GM15510 (cell line): Measurements from ENCODE around the gene VCX3A.
"Not testable (repeated sequence)": the region's sequence is repeated elsewhere in the genome, so short reads cannot be mapped to it uniquely, and the experiment has no call there.

ENCODE experiments used
- POLR2A ChIP-seq: IDR thresholded peaks from 3 replicates; pipeline ENCODE4 v1.6.1; 2011; ENCODE audit warnings: borderline replicate concordance; ENCODE audit not compliant: insufficient read length; ENCODE audit errors: extremely low read depth

The VCX3A gene

DNA sequence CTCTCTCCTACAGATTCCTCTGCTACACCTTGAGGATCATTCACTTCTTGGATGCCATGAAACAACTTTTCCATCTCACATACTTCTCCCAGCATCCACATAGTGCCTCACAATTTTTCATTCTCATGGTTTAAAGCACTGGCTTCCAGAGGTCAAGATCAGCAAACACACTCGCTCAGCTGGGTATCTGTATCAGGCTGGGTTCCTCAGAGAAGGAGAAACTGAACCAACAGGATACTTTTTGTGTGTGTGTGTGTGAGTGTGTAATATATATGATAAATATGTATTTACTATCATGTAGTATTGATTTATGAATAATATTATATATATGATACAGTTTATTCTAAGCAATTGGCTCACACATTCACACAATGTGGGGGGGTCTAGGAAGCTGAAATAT lies at the start of gene VCX3A:
TSS of gene VCX3A (minus strand) at position 101 of the 400 bp plus-strand sequence. CDS start 621 bp downstream, outside the sequence.
- not testable (repeated sequence) for TF ChIP-seq POLR2A

DNA sequence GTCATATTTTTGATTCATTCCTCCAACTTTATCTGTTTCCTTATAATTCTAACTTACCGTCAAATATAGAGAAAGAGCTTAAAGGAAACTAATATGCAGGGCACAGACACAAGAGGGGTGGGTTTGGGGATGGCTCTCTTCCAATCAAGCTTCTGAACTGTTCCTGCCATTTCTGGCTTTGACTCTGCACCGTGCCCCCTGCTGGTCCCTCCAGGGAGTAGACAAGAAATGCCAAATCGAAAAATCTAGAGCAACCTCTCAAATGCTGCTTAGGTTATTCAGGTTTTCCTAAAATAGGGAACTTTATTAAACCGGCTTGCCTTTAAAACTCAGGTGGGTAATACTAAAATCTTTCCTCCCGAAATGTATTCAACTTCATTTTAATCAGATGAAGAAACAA lies 39.8 kb upstream of the VCX3A start:
- TF ChIP-seq POLR2A: no peak

- TF ChIP-seq POLR2A: no peak
These were observed 33.1 kb upstream of the VCX3A start for GRCh38 chrX:6568031-6568430.

GRCh38 chrX:6558979-6559378 lies 24.1 kb upstream of the VCX3A start:
- TF ChIP-seq POLR2A: no peak

- no peak for TF ChIP-seq POLR2A
These were observed 22.8 kb upstream of the VCX3A start for GRCh38 chrX:6557690-6558089.

DNA sequence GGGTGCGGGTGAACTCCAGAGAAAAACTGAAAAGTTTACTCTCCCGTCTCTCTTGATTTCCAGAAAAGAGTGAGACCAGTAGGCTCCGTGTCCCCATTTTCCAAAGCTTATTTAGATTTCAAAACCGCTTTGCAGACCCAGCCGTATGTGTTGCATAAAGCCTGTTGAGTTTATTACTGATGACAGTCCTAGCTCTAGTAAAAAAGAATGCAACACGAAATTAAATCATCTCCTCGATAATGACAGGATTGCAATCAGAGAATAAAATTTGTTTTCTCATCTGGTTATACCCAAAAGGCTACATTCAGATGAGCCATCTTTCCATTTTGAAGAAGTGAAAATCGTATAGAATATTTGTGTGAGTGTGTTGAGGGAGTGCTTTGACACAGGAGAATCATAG lies 16.1 kb upstream of the VCX3A start:
- no peak for TF ChIP-seq POLR2A

GRCh38 chrX:6545712-6546111 lies 10.8 kb upstream of the VCX3A start:
- TF ChIP-seq POLR2A: no peak

- no peak for TF ChIP-seq POLR2A
These were observed 8.3 kb downstream of the VCX3A start for GRCh38 chrX:6526564-6527136.

GRCh38 chrX:6517376-6517775 lies 17.5 kb downstream of the VCX3A start:
- TF ChIP-seq POLR2A: no peak

DNA sequence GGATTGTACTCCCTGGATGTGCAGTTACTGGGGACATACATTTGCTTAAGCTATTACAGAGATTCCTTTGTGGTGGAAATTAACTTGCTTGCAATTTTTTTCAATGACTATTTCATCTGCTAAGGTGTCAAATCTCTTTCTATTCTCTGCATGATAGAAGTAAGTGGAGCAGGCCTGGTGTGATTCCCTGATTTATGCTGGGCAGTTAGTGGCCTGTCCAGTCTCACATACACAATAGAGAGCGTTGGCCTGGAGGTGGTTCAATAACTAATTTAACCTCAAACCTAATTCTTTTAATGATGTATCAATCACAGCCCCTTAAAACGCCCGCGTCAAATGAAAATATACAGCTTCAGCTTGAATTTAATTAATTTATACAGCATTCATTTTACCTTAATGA lies 28.5 kb downstream of the VCX3A start:
- no peak for TF ChIP-seq POLR2A

DNA sequence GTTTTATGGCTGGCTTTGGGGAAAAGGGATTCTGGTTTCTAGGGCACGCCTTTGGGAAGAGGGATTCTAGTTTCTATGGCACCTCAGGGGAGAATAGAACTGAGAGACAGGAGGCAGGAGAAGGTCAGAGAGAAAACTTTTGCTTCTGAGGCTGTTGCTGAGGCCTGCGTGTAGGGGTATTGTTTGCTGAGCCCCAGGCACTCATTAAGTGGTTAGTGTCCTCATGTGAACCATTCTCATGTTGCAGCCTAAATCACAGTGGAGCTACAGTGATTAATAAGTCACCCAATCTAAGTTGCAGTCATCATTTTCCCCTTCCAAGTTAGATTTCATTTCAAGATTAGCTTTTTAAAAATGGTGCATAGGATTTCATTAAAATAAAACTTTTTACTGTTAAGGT lies 29.0 kb downstream of the VCX3A start:
- TF ChIP-seq POLR2A: no peak

DNA sequence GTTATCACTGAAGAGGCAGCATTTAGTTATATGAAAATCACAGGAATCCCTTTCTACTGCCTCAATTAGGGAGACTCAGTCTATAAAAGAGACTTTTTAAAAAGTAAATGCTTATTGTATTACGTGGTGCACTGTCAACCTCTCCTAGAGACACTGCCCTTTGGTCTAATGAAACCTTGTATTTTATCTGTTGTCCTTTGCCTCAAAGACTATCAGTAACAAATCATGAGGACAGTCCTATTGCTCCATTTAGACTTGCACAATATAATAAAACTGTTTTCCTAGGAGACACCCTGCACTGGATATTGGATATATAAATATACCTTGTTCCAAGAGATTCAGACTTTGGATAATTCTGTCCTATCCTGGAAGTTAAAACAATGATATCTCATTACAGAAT lies 34.2 kb downstream of the VCX3A start:
- no peak for TF ChIP-seq POLR2A

GRCh38 chrX:6498324-6498723 lies 36.6 kb downstream of the VCX3A start:
- TF ChIP-seq POLR2A: no peak
